Measurements from ENCODE around the gene IL23A. TPM values are rescaled to one million over a fixed set of nuclear protein-coding genes. Genes with fewer than 3 reads are reported as not detected.
"Not testable (repeated sequence)": the region's sequence is repeated elsewhere in the genome, so short reads cannot be mapped to it uniquely, and the experiment has no call there.

The IL23A gene
- total RNA-seq, 3 donors from 2014 or later, result 0.55 TPM; not detected in 2

GRCh38 chr12:56330936-56331490, 7.7 kb upstream of the IL23A start:
- Histone ChIP-seq H3K9me3 (no peaks in the 10 kb centered on the region), H3K4me1 (ENCODE audit: low read depth) (peaks cover 4% of the 10 kb centered on the region), H3K36me3 (ENCODE audit: low read depth) (no peaks in the 10 kb centered on the region), H3K4me3 (no peak overlapping the region)
- intact Hi-C loops (cut with DNase I, micrococcal nuclease), result no loop called here
- DNase-seq, result no peak
- no peak for ATAC-seq
- no peak for TF ChIP-seq CTCF (IDR thresholded peaks at IDR 0.05)

- no peaks in the 10 kb centered on the region for H3K36me3 ChIP-seq (ENCODE audit: low read depth)
- peaks cover 4% of the 10 kb centered on the region for H3K4me1 ChIP-seq (ENCODE audit: low read depth)
- intact Hi-C loops (cut with DNase I, micrococcal nuclease), result no loop called here
- no peak for TF ChIP-seq CTCF (IDR thresholded peaks at IDR 0.05)
- ATAC-seq, result no peak
- H3K9me3 ChIP-seq, result no peaks in the 10 kb centered on the region
- no peak overlapping the region for H3K4me3 ChIP-seq
- DNase-seq, result no peak
Observed at GRCh38 chr12:56332512-56333196, 6.0 kb upstream of the IL23A start.

- Histone ChIP-seq H3K4me3 (peak overlapping the region; percentile 30), H3K36me3 (ENCODE audit: low read depth) (no peaks in the 10 kb centered on the region), H3K4me1 (ENCODE audit: low read depth) (peaks cover 4% of the 10 kb centered on the region), H3K9me3 (no peaks in the 10 kb centered on the region)
- ATAC-seq (peak; percentile 4), DNase-seq (peak in 1 of 3 donors; percentile 34)
- TF ChIP-seq CTCF (IDR thresholded peaks at IDR 0.05), result no peak
- intact Hi-C loops (cut with DNase I, micrococcal nuclease), result no loop called here
Observed at GRCh38 chr12:56333197-56333678, 5.4 kb upstream of the IL23A start.

- peak; percentile 94 to 97 (median 96) for DNase-seq
- no peaks in the 10 kb centered on the region for H3K36me3 ChIP-seq (ENCODE audit: low read depth)
- peaks cover 4% of the 10 kb centered on the region for H3K4me1 ChIP-seq (ENCODE audit: low read depth)
- H3K4me3 ChIP-seq, result peak within 1 kb of the TSS; percentile 30
- no peaks in the 10 kb centered on the region for H3K9me3 ChIP-seq
- peak; percentile 98 for ATAC-seq
- no peak for TF ChIP-seq CTCF (IDR thresholded peaks at IDR 0.05)
- intact Hi-C loops (cut with DNase I, micrococcal nuclease), result no loop called here
Observed at GRCh38 chr12:56333679-56334489, 4.8 kb upstream of the IL23A start, which contains the start of gene PAN2. TSS of gene PAN2 (minus strand) at chr12:56334000. CDS start at chr12:56333094, 906 bp downstream.

GRCh38 chr12:56334490-56334793, 4.2 kb upstream of the IL23A start:
- ATAC-seq, result no peak
- peaks cover 4% of the 10 kb centered on the region for H3K4me1 ChIP-seq (ENCODE audit: low read depth)
- TF ChIP-seq CTCF (IDR thresholded peaks at IDR 0.05), result no peak
- no peak for DNase-seq
- H3K4me3 ChIP-seq, result peak overlapping the region; percentile 30
- H3K36me3 ChIP-seq (ENCODE audit: low read depth), result no peaks in the 10 kb centered on the region
- intact Hi-C loops (cut with DNase I, micrococcal nuclease), result no loop called here
- no peaks in the 10 kb centered on the region for H3K9me3 ChIP-seq

- intact Hi-C loops (cut with DNase I, micrococcal nuclease), result not testable (repeated sequence)
Observed at GRCh38 chr12:56335527-56335926, 3.2 kb upstream of the IL23A start.

More at GRCh38 chr12:56335527-56335926, 3.2 kb upstream of the IL23A start:
- ATAC-seq; H3K4me3 ChIP-seq; H3K4me1 ChIP-seq (ENCODE audit: low read depth); H3K9me3 ChIP-seq; DNase-seq; H3K36me3 ChIP-seq (ENCODE audit: low read depth): not testable (repeated sequence)

All from mucosa of descending colon (tissue), 3 donors.